Measurements from ENCODE around the gene MON1A.

MON1A gene

DNA sequence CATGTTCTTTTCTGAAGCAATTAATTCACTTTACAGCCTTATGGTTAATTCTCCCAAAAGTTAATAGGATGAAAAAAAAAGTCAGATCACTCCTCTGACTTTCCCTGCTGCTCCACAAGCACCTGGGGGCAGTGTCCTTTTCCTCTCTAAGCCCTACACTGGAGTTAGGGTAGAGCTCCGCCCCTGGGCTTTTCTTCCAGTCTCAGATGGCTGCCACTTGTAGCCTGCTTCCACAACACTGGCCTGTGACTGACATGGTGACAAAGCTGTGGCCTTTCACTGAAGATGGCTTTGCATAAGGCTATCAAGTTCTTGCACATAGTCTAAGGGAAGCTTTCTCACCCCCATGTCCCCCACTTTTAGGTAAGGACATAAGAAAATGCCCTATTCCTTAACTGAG, 1.3 kb upstream of the MON1A start:
- TF ChIP-seq, protein P1, sequence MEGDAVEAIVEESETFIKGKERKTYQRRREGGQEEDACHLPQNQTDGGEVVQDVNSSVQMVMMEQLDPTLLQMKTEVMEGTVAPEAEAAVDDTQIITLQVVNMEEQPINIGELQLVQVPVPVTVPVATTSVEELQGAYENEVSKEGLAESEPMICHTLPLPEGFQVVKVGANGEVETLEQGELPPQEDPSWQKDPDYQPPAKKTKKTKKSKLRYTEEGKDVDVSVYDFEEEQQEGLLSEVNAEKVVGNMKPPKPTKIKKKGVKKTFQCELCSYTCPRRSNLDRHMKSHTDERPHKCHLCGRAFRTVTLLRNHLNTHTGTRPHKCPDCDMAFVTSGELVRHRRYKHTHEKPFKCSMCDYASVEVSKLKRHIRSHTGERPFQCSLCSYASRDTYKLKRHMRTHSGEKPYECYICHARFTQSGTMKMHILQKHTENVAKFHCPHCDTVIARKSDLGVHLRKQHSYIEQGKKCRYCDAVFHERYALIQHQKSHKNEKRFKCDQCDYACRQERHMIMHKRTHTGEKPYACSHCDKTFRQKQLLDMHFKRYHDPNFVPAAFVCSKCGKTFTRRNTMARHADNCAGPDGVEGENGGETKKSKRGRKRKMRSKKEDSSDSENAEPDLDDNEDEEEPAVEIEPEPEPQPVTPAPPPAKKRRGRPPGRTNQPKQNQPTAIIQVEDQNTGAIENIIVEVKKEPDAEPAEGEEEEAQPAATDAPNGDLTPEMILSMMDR (IDR thresholded peaks at IDR 0.05; ENCODE audit: low read depth, low read length, missing control alignments), result no peak
- no peak for DNase-seq (ENCODE audit: extremely low read depth, low read depth)
- H3K4me3 ChIP-seq (replicated peaks; ENCODE audit: low read depth, low read length), result no peak overlapping the region

DNA sequence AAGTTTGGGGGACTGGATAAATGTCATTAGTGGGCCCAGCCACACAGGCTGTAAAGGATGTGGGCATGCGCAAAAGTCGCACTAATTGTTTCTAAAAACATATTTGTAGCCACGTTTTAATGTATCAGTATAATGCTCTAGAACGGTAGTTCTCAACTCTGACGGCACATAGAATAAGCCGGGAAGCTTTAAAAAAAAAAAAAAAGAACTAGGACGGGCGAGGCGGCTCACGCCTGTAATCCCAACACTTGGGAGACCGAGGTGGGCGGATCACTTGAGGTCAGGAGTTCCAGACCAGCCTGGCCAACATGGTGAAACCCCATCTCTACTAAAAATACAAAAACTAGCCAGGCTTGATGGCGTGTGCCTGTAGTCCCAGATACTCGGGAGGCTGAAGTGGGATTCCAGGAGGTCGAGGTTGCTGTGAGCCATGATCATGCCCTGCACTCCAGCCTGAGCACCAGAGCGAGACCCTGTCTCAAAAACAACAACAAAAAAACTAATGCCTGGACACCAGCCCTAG, 618 bp upstream of the MON1A start:
- DNase-seq (ENCODE audit: extremely low read depth, low read depth), result no peak
- TF ChIP-seq, protein P1 (IDR thresholded peaks at IDR 0.05; ENCODE audit: low read depth, low read length, missing control alignments), result no peak
- peak overlapping the region; percentile 67 for H3K4me3 ChIP-seq (replicated peaks; ENCODE audit: low read depth, low read length)

DNA sequence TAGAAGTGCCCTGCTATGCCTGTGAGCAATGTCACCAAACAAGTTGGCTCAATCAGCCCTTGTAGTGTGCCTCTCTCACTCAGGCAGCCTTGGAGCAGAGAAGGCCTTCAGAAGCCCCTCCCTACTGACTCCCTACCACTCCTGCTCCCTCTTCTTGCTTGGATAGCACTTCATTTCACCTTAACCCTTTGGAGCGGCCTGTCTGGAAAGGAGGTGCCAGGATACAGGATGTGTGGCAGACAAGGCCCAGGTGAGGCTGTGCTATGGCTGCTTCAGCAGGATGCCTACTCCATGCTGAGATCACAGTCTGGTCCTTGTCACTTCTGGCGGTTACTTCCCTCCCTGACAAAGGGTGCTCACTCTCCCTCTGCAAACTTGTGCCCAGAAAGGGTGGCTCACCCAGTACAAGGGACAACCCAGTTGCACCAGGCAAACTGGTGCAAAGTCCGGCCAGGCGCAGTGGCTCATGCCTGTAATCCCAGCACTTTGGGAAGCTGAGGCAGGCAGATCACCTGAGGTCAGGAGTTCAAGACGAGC, 1.1 kb downstream of the MON1A start:
- H3K4me3 ChIP-seq (replicated peaks; ENCODE audit: low read depth, low read length), result peak overlapping the region; percentile 67
- TF ChIP-seq, protein P1 (IDR thresholded peaks at IDR 0.05; ENCODE audit: low read depth, low read length, missing control alignments), result no peak
- no peak for DNase-seq (ENCODE audit: extremely low read depth, low read depth)

DNA sequence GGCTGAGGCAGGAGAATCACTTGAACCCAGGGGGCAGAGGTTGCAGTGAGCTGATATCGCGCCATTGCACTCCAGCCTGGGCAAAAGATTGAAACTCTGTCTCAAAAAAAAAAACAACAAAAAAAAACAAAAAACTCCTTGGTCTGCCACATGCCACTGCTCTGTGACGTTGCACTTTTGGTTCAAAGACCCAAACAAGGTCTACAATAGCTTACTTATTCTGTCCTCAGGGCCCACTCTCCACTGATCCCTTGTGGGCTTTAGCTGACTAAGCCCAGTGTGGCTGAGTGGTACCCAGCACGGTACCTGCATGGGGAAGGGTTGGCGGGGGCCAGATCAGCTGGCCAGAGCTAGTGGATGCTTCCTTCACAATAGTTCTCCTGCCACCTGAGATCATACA, 1.8 kb downstream of the MON1A start:
- TF ChIP-seq, protein P1 (IDR thresholded peaks at IDR 0.05; ENCODE audit: low read depth, low read length, missing control alignments), result no peak
- no peak overlapping the region for H3K4me3 ChIP-seq (replicated peaks; ENCODE audit: low read depth, low read length)
- DNase-seq (ENCODE audit: extremely low read depth, low read depth), result no peak

DNA sequence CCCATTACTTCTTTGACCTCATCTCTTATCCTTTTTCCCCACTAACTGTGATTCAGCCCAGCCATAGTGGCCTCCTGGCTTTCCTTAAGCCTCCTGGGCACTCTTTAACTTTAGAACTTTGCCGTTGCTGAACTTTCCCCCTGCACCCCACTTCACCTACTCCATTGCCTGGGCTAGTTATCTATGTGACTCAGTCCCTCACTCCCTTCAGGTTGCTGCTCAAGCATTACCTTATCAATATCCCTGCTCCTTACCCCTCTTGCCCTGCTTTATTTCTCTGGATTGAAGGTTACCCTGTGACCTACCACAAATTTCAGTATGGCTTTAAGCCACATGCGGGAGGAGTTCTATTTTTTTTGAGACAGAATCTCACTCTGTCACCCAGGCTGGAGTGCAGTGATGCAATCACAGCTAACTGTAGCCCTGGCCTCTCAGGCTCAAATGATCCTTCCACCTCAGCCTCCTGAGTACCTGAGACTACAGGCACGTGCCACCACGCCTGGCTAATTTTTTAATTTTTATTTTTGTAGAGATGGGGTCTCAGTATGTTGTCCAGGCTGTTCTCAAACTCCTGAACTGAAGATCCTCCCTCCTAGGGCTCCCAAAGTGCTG, 3.4 kb downstream of the MON1A start:
- H3K4me3 ChIP-seq (replicated peaks; ENCODE audit: low read depth, low read length), result no peak overlapping the region
- TF ChIP-seq, protein P1 (IDR thresholded peaks at IDR 0.05; ENCODE audit: low read depth, low read length, missing control alignments), result no peak
- no peak for DNase-seq (ENCODE audit: extremely low read depth, low read depth)

DNA sequence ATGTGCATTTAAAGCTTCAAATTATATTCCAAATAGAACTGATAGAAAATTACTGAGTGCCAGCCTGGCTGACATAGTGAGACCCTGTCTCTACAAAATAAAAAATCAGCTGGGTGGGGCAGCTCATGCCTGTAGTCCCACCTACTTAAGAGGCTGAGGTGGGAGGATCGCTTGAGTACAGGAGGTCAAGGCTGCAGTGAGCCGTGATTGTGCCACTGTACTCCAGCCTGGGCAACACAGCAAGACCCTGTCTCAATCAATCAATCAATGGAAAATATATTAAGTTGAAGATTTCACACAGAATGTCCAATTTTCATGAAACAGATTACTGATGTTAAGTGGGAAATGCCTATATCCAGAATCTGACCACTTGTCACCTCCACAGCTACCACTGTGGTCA, 4.1 kb downstream of the MON1A start:
- H3K4me3 ChIP-seq (replicated peaks; ENCODE audit: low read depth, low read length), result no peak overlapping the region
- no peak for DNase-seq (ENCODE audit: extremely low read depth, low read depth)
- TF ChIP-seq, protein P1 (IDR thresholded peaks at IDR 0.05; ENCODE audit: low read depth, low read length, missing control alignments), result no peak

All from HFF-Myc (cell line).